Limb (tissue), 2 donors: ENCODE measurements around the gene AKT1S1.
A peak's percentile ranks its signal among the peaks of the same experiment; 100 is the strongest.
"Not testable (repeated sequence)": the region's sequence is repeated elsewhere in the genome, so short reads cannot be mapped to it uniquely, and the experiment has no call there.

Experiments
- DNase-seq, 2 donors: peaks; one replicate each; pipeline ENCODE4 v3.0.0-alpha.2; 2016; ENCODE audit errors: extremely low spot score in 2 of 2

Gene AKT1S1

DNA sequence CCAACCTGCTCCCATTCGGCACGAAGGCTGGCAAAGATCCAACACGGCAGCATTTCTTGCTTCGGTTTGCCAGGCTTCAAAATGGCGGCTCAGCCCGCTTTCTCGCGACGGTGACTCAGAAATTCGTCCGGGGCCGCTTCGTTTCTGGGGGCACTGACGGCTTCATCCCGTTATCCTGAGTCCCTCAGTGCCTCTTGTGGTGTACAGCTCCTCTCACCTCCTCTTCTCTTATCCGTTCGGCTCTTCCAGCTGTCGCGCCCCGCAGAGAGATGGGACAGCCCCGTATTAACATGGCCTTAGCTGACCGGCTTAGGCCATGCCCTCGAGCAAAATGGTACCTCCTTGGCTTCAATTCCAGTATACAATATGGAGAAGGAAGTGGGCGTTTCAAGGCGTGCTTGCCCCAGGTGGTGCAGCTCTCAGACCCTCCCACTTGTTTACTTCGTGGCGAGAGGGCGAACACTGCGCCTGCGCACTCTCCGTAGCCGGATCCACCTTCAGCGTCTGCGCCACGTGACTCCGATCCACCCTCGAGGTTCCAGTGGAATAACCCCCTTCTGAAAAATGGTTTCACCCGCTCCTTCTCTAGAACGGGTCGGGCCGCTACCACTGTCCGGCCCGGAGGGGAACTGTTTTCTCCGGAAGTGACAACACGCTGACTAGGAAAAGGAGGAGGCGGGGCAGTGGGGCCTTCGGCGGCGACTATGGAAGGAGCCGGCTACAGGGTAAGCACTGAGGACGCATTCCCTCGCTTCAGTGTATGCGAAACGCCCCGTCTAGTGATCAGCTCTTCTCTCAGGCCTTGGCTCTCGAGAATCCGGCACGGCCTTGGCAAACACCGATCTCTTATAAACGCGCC is at the start of gene AKT1S1, which contains the start of gene TBC1D17:
Gene AKT1S1, minus strand, starts transcription at position 336 of the 859 bp plus-strand sequence. CDS start 4,060 bp downstream, outside the sequence.
Gene TBC1D17, plus strand, starts transcription at position 683 of the 859 bp plus-strand sequence. Its CDS starts 22 bp downstream, at position 705.
- DNase-seq: peak; percentile 97 to 100

DNA sequence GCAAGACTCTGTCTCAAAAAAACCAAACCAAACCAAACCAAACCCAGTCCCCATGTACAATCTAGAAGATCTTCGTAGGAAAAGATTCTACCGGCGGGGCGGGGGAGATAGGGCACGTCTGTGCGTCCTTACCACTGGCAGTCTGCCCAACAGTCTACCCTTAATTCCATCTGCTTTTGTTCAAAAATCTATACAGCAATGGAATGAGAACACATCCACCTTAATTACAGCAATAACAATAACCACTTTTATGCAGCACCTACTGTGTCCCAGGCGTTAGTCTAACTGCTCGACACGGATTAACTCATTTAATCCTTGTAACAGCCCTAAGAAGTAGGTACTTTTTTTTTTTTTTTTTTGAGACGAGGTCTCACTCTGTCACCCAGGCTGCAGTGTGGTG is 49.4 kb upstream of the AKT1S1 start:
- no peak for DNase-seq

DNA sequence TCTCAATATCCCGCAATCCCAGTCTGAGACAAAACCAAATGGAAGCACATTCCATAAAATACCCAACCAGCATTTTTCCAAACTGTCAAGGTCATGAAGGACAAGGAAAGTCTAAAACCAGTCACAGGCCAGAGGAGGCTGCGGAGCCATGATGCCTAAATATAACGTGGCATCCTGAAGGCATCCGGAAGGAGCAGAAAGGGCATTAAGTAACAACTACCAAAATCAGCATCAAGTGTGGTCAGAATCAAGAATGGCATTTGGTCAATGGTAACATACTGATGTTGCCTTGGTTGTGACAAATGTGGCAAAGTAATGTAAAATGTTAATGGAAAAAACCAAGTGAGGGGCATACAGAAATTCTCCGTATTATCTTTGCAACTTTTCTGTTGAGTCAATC is 48.3 kb upstream of the AKT1S1 start:
- DNase-seq: no peak

DNA sequence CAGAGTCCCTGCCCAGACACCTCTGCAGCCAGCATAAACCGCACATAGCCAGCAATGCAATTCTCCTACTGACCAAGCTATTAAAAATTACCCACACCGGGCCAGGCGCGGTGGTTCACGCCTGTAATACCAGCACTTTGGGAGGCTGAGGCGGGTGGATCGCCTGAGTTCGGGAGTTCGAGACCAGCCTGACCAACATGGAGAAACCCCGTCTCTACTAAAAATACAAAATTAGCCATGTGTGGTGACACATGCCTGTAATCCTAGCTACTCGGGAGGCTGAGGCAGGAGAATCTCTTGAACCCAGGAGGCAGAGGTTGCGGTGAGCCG is 47.7 kb upstream of the AKT1S1 start:
- DNase-seq: not testable (repeated sequence)

DNA sequence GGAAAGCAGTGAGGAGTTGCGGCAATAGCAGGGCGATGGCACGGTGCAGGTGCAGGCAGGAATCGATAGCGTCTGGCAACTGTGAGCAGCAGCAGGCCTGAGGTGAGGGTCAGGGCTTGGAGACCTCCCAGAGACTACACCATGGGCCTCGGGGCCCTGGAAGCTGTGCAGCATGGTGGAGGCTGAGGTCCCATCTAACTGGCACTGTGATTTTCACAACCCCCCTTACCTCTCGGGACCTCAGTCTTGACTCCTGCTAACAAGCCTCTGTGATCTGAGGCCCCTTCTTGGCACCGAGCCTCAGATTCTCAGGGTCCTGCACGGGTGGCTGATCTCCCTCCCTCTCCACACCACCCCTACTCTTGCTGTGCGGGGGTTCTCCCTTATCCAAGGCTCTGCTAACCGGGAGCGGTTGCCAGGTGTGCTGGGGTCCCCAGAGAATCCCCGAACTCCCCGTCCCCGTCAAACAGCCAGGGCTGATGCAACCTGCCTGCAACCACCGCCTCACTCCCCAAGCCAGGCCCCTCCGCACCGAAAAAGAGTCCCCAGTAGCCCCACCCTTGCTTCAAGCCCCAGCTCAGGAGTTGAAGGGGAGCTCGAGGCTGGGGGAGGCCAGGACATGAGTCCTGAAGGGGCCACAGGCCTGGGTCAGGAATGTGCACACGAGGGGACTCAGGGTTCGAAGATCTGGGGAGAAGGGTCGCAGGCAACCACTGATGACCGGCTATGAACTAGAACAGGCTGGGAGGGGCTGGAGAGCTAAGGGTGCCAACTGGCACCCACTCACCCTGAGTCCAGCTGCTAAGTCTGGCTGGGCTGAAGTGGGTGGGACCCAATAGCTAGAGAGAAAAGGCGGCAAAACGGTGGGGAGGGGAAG is 47.1 kb upstream of the AKT1S1 start:
- DNase-seq: no peak

DNA sequence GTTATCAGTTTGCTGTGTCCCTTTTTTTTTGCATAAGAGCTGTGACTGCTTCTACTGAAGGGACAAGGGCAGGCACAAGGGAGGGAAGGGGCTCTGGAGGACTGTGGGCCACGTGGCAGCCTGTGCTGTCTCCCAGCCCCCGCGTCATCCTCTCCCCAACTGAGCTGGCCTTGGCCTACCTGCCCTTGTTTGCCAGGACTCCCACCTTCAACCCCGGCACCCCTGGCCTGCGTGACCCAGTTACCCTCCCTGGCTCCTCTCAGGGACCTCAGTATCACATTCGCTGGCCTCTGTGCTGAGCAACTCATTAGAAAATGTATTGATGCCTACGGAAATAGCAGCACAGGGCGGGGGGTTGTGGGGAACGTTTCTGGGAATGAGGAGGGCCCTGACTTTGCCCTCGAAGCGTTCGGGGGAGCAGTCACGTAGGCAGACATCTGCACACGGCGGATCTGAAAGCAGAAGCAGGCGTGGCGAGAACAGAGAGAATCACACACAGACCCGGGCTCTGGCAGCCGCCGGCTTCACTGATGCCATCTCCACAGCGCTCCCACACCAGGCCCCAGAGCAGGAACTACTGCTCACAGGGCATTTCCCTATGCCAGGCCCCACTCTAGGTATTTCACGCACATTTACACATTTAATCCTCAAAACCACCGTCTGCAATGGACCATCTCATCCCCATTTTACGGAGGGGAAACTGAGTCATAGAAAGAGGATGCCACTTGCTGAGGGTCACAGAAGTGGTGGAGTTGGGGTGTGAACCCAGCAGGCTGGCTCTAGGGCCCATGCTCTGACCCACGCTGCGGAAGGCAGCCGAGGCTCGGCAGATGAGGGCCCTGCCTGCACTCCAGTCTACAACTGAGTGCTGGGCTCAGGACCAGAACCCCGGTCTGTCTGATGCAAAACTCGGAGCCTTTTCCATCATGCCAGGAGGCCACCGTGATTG is 46.2 kb upstream of the AKT1S1 start:
- DNase-seq: no peak

DNA sequence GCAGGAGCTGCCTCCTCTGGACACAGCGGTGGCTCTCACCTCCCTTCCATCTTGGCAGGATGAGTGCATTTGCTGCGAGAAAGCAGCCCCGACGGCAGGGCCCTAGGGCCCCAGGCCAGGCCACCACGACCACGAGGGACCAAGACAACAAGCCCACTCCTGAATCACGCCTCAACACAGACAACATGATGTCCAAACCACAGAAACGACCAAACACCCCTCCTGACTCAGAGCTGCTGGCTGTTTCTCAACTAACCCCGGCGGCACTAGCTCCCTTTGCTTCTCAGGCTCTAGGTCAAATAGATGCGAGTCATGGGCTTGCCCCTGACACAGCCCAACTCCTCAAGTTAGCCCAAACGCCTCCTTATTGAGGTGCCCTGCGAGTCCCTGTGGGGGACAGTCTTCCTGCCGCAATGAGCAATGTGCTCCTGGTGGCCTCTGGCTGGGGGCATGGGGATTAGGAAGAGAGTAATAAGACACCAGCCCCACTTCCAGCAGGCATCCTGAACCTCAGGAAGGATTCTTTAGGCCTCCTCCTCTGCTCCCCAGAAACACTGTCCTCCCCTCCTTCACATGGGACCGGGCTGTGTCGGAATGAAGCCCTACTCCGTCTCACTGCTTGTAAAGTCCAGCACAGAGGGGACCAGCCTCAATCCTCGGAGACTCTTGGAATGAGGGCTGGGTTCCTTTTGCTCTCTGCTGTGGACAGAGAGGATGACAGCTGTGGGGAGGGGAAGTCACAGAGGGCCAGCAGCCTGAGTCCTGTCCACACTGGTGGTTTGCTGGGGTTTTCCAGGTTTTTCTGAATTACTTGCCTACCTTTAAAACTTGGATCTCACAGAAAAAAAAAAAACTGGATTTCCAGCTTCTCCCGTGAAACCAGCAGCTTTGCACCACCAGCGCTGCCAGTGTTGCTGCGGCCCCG is 45.0 kb upstream of the AKT1S1 start:
- no peak for DNase-seq

DNA sequence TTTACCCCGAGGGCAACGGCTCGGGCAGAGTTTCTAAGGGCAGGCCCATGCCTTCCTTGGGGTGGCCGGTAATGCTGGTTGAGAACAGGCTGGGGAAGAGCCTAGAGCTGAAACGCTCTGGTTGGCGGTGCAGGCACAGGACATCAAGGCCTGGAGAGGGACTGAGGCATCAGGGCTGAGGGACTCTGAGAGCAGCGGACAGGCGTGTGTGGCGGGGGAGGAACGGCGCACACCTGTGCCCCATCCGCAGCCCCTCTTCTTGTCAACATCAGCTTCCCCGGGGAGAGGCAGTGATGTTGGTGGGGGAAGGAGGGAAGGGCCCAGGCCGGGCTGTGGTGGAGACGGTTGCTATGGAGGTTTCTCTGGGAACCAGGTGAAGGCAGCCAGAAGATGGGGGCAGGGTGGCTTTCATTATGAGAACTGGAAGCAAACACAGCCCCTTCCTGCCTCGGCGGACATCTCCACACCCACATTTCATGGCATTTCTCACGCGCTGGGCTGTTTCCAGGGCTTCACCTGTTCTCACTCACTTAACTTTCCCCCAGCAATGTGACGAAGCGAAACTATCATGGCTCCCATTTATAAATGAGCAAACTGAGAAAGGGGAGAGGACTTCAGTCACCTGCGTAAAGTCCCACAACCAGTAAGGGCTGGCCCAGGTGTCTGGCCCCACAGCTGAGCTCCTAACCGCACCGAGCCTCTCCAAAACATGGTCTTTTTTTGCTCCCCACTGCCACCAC is 43.6 kb upstream of the AKT1S1 start:
- no peak for DNase-seq

DNA sequence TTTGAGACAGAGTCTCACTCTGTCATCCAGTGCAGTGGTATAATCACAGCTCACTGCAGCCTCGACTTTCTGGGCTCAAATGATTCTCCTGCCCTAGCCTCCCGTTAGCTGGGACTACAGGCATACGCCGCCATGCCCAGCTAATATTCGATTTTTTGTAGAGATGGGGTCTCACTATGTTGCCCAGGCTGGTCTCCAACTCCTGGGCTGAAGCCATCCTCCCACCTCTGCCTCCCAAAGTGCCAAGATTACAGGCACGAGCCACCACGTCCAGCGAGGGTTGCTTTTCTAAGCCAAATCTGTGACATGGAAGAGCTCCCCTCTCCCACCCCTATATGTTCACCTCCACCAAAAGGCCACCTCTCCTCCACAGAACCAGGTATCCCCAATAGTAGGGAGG is 40.9 kb upstream of the AKT1S1 start:
- DNase-seq: no peak

DNA sequence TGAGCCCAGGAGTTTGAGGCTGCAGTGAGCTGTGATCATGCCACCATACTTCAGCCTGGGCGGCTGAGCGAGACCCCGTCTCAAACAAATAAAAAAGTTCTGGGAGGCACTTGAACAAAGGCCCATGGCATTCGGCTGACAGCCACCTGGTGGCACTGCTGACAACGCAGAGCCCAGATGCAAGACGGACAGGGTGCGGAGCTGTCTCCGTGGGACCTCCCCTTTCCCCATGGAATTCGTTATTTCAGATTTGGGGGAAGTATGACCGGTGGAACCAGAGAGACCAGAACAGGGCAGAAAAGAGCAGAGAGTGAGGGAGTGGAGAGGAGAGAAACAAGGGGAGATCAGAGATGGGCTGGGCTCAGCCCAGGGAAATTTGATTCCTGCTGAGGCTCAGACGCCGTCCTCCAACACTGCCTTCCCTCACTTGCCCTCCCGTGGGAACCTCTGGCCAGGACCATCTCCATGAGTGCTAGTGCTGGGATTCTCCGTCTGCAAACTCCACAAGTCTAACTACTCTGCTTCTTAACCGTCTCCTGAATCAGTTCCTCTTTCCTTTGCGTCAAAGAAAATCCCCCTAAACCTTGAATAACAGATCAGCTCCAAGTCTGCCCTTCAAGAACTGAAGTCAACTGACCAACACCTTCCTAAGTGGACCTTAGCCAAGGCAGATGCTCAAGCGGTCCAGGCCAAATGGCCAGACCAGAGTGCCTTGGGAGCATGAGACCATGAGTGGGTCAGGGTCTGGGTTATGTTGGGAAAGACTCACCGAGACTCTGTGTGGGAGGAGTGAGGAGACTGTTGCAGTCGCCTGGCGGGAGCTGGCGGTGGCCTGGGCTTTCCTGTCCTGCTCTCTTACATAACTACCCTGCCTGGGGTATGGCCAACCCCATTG is 39.9 kb upstream of the AKT1S1 start:
- no peak for DNase-seq

DNA sequence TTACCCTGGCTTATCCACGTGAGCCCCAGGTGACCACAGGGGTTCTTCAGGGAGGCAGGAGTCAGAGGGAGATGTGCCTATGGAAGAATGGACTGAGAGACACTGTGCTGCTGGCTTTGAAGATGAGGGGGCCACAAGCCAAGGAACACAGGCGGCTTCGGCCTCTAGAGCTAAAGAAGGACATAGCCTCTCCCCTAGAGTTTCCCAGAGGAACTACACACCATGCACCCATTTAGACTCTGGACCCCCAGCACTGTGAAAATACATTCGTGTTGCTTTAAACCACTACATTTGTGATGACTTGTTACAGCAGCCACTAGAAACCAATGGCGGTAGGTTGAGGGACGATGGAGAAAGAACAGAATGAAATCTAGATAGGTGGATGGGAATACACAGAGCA is 38.1 kb upstream of the AKT1S1 start:
- DNase-seq: no peak

DNA sequence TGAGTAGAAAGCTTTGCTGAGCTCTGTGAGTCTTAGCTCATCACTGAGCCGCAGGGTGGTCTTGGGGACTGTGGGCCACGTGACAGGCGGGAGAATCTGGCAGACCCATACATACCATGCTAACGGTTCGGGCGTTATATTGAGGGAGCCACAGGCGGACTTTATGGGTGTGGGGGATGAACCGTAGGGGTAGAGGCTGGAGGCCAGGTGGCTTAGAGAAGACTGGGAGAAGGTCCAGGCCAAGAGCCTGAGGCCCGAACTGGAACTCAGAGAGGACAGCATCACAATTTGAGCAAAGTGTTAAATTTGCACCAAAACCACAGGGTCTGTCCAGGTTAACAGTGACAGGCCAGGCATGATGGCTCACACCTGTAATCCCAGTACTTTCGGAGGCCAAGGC is 36.6 kb upstream of the AKT1S1 start:
- no peak for DNase-seq

DNA sequence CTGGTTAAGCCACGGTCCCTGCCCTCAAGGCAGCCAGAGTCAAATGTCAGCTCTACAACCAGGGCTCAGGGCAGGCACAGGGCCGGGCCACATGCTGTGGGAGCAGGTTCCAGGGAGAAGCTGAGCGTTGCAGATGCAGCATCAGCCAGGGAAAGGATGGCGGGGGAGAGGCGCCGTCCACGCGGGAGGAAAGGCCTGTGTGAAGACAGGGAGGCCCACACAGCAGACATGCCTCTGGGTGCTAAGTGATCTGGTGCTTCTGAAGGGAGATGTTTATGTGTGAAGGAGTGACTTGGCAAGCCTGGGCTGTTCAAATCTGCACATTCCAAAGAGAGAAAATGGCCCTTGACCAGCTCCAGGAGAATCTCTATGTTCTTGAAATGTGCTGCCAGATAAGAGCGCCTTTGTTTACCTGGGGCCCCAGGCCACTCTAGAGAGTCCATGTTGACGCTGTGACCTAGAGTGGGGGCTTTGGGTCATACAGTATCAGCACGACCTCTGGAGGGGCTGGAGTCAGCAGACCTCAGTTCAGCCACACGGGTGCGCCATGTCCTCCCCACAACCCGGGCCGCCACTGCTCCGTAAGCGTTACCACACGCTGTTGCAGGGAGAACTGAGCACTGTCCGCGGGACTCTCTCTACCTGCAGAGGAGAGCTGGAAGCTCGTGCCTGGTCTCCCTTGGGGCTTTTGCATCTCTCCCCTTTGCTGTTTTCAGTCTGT is 36.0 kb upstream of the AKT1S1 start:
- DNase-seq: no peak

DNA sequence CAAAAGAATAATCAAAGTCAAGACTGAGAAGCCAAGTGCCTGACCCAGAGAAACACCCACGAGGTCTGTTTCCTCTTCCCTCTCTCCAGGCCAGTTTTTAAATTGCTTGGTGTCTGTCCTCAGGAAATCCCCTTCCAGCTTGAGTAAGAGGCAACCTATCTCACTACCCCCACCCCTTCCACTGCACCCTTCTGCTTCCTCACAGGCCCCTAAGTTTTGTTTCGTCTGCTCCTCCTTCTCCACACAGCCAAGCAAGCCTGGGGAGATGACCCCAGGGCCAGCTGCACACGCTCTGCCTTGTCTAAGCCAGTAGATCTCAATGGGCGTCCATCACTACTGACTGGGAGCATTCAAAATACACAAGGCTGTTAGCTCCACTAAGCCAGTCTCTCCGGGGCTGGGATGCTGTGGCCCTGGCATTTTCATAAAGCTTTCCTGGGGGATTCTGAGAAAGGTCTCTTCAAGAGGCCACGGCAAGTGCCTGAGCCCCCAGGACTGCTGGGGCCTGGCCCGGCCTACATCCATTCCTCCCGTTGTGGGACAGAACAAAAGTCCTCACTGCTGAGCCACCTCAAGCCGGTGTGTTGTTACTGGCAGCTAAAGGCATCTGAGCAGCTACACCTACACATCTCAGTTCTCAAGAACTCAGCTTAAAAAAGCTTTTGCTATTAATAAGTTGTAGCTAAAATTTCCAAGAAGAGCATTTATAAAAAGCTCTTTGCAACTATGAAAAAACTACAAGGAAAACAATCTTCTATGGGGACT is 34.4 kb upstream of the AKT1S1 start:
- DNase-seq: no peak

DNA sequence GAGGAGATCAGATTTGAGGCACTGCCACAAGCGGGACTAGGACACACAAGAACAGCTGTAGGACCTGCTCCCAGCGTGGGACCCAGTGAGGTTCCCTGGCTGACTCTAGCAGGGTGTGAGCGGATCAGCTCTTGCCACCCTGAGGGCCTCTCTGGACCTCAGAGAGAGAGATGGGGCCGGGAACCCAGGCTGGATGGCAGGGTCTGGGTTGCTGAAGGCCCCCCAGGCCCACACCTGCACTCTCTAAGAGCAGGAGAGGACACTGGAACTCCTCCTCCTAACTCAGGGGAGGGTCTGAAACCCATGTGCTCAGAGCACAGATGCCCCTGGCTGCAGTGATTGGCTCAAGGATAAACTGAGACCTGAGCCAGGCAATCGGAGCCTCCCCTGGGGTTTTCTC is 33.0 kb upstream of the AKT1S1 start:
- DNase-seq: no peak

DNA sequence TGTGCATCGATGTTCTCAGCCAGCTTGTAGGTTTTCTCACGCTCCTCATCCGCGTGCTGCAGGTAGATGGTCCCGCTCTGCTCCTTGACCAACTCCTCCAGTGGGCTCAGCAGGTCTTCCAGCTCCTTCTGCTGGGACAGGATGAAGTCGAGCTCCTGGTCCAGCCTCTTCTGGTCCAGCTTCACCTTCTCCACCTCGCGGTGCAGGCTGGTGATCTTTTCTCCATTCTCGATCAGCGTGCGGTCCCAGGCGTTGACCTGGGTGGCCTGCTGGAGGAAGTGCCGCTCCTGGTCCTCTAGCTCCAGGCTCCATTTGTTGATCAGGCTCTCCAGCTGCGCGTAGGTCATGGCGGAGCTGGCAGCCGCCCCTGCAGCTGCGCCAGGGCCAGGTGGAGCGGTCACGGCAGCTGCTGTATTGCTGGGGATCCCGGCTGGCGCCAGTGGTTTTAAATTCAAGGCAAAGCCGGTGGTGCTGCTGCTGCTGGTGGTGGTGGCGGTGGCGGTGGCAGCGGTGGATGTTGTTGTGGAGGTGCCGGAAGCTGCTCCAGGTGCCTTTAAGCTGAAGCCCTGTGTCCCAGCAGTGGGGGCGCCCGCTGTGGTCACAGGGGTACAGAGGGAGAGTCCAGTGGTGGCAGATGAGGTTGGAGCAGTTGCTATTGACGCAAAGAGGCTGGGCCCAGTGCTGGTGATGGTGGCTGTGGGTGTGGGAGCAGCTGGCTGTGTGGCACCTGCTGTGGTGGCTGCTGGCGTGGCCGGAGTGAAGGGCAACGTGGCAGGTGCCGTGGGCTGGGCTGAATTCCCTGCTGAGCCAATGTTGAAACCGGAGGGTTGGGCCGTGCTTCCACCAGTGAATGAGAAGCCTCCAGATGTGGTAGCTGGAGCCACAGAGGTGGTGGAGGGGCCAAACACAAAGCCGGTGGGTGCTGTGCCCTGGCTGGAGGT is 31.6 kb upstream of the AKT1S1 start:
- no peak for DNase-seq
